ENCODE results near the gene TAF6. TPM values are rescaled to one million over a fixed set of nuclear protein-coding genes. Genes with fewer than 3 reads are reported as not detected.
"Not testable (repeated sequence)": the region's sequence is repeated elsewhere in the genome, so short reads cannot be mapped to it uniquely, and the experiment has no call there.

The TAF6 gene
- polyA plus RNA-seq, 4 donors = 12.2 to 33.5 (median 25.6) TPM

DNA sequence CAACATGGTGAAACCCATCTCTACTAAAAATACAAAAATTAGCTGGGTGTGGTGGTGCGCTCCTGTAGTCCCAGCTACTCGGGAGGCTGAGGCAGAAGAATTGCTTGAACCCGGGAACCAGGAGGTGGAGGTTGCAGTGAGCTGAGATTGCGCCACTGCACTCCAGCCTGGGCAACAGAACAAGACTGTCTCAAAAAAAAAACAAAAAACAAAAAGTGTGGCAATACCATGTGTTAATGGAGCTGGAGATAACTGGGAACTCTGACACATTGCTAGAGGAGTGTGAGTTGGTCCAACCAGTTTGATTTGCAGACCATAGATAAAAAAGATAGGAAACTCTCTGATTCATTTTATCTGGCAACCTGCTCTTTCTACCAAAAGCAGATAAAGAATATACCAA is 27.2 kb upstream of the TAF6 start:
- H3K4me3 ChIP-seq (ENCODE audit: low read depth in 1 of 3, low read length in 3 of 3); FAIRE-seq; DNase-seq; H3K27ac ChIP-seq (ENCODE audit: low read depth in 1 of 3, low read length in 2 of 3); H3K27me3 ChIP-seq (ENCODE audit: control insufficient read depth in 3 of 3, insufficient read depth in 3 of 3, low read length in 3 of 3); H3K36me3 ChIP-seq (ENCODE audit: control insufficient read depth in 3 of 3, insufficient read depth in 2 of 3, low read depth in 1 of 3, low read length in 3 of 3); H3K9me3 ChIP-seq (ENCODE audit: control insufficient read depth in 2 of 2, insufficient read depth in 1 of 2, low read depth in 1 of 2, low read length in 1 of 2): not testable (repeated sequence)
- 79 to 97% (median 88%) methylated on average over 4 of the region's 4 CpGs for WGBS, 3 donors
- H3K4me1 ChIP-seq (ENCODE audit: control insufficient read depth in 3 of 3, insufficient read depth in 2 of 3, low read depth in 1 of 3, low read length in 2 of 3) = peaks cover 0 to 11% (median 4%) of the 10 kb centered on the region in 3 donors

DNA sequence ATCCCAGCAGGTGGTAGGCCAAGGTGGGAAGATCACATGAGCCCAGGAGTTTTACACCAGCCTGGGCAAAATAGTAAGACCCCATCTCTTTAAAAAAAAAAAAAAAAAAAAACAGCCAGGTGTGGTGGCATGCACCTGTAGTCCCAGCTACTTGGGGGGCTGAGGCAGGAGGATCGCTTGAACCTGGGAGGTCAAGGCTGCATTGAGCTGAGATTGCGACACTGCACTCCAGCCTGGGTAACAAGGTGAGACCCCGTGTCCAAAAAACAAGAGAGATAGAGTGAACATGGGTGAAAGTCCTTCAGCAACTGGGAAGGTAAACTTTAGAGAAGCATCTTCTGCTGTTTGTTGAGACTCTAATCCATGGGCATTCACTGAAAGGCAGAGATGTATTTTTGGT is 23.3 kb upstream of the TAF6 start:
- peaks cover 0 to 7% (median 6%) of the 10 kb centered on the region in 3 donors for H3K4me1 ChIP-seq (ENCODE audit: control insufficient read depth in 3 of 3, insufficient read depth in 2 of 3, low read depth in 1 of 3, low read length in 2 of 3)
- H3K27ac ChIP-seq (ENCODE audit: low read depth in 1 of 3, low read length in 2 of 3) = no peak overlapping the region
- no peak for FAIRE-seq
- no peak for DNase-seq
- no peaks in the 10 kb centered on the region for H3K36me3 ChIP-seq (ENCODE audit: control insufficient read depth in 3 of 3, insufficient read depth in 2 of 3, low read depth in 1 of 3, low read length in 3 of 3)
- WGBS, 3 donors = 92 to 95% (median 94%) methylated on average over 3 of the region's 3 CpGs
- H3K27me3 ChIP-seq (ENCODE audit: control insufficient read depth in 3 of 3, insufficient read depth in 3 of 3, low read length in 3 of 3) = no peaks in the 10 kb centered on the region
- H3K9me3 ChIP-seq (ENCODE audit: control insufficient read depth in 2 of 2, insufficient read depth in 1 of 2, low read depth in 1 of 2, low read length in 1 of 2) = no peaks in the 10 kb centered on the region
- no peak overlapping the region for H3K4me3 ChIP-seq (ENCODE audit: low read depth in 1 of 3, low read length in 3 of 3)

DNA sequence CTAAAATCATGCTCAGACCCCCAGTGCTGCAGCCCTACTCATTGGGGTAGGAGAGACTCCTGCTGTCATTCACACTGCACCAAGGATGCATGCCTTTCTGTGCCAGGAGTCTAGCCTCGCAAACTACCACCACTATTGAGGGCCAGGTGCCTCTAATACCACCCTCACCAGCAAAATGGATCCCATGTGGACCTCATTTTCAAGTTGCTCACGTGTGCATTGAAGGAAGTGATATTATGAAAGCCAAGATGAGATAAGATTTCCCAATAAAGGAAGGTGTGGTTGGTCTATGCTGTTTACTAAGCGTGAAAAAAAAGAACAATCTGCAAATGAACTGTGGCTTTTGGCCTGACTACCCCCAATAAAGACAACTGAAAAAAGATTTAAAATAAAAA is 22.4 kb upstream of the TAF6 start:
- Histone ChIP-seq H3K27me3 (ENCODE audit: control insufficient read depth in 3 of 3, insufficient read depth in 3 of 3, low read length in 3 of 3) (no peaks in the 10 kb centered on the region), H3K4me3 (ENCODE audit: low read depth in 1 of 3, low read length in 3 of 3) (no peak overlapping the region), H3K4me1 (ENCODE audit: control insufficient read depth in 3 of 3, insufficient read depth in 2 of 3, low read depth in 1 of 3, low read length in 2 of 3) (peaks cover 0 to 7% (median 6%) of the 10 kb centered on the region in 3 donors), H3K36me3 (ENCODE audit: control insufficient read depth in 3 of 3, insufficient read depth in 2 of 3, low read depth in 1 of 3, low read length in 3 of 3) (no peaks in the 10 kb centered on the region), H3K27ac (ENCODE audit: low read depth in 1 of 3, low read length in 2 of 3) (peak overlapping the region in 2 of 3 donors; percentile 55 to 94), H3K9me3 (ENCODE audit: control insufficient read depth in 2 of 2, insufficient read depth in 1 of 2, low read depth in 1 of 2, low read length in 1 of 2) (no peaks in the 10 kb centered on the region)
- FAIRE-seq (no peak), DNase-seq (peak; percentile 69 to 79)
- WGBS, 3 donors = 14 to 36% (median 32%) methylated on average over 3 of the region's 3 CpGs

DNA sequence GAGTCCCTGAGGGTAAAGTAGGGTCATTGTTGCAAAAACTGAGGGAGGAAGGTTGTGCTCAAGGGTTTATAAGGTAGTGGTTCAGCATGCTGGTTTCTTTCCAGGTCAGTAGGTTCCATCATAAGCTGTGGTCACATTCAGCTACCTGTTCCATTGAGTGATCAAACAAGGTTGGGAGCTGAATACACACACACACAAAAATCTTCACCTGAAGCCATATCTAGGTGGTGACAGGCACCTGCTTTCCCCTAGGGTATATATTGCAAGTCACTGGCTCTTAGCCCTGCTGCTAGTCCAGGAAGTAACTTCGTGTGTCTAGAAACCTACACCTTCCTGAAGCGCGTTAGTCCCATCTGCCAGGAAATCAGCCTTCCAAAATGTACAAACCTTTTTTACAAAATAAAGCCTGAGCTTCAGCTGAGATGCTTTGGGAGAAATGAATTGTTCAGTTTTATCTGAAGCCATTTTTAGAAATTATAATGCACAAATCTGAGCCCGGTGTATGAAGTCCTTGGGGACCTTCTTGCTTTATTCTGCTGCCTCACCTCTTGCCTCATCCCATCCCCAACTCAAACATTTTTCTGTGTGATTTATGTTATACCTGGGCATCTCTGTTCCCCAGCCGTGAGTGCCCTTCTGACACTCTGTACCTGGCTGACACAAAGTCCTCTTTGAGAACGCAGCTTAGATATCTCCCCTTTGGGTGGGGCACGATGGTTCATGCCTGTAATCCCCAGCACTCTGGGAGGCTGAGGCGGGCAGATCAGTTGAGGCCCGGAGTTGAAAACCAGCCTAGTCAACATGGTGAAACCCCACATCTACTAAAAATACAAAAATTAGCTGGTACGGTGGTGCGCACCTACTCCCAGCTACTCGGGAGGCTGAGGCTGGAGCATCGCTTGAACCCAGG is 18.9 kb upstream of the TAF6 start:
- Histone ChIP-seq H3K4me1 (ENCODE audit: control insufficient read depth in 3 of 3, insufficient read depth in 2 of 3, low read depth in 1 of 3, low read length in 2 of 3) (peaks cover 0 to 7% (median 6%) of the 10 kb centered on the region in 3 donors), H3K4me3 (ENCODE audit: low read depth in 1 of 3, low read length in 3 of 3) (no peak overlapping the region), H3K27me3 (ENCODE audit: control insufficient read depth in 3 of 3, insufficient read depth in 3 of 3, low read length in 3 of 3) (no peaks in the 10 kb centered on the region), H3K27ac (ENCODE audit: low read depth in 1 of 3, low read length in 2 of 3) (no peak overlapping the region), H3K9me3 (ENCODE audit: control insufficient read depth in 2 of 2, insufficient read depth in 1 of 2, low read depth in 1 of 2, low read length in 1 of 2) (no peaks in the 10 kb centered on the region), H3K36me3 (ENCODE audit: control insufficient read depth in 3 of 3, insufficient read depth in 2 of 3, low read depth in 1 of 3, low read length in 3 of 3) (no peaks in the 10 kb centered on the region)
- 38 to 64% (median 56%) methylated on average over 13 of the region's 13 CpGs for WGBS, 3 donors
- DNase-seq (peak in 1 of 2 donors; percentile 69), FAIRE-seq (no peak)

DNA sequence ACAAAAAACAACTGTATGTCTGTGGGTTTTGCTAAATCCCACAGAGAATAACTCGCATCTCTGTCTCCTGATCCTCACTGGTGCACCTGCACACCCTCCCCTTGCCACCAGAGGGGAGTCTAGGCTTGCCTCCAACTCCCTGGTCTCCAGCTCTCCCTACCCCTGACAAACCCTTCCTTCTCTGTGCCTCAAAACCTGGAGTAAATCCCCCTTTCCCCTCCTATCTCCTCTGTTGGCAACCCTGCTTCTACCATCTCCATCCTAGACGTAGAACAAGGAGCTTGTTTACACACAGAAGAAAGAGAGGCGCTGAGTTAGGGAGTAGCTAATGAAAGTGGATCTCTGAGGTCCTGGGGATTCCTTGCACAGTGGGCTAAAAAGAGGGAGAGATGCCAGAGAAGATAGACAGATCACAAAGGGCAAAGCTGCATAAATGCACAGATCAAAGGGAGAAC is 13.6 kb upstream of the TAF6 start:
- FAIRE-seq (no peak), DNase-seq (peak; percentile 75 to 76)
- H3K27me3 ChIP-seq (ENCODE audit: control insufficient read depth in 3 of 3, insufficient read depth in 3 of 3, low read length in 3 of 3) = no peaks in the 10 kb centered on the region
- 9 to 19% (median 10%) methylated on average over 3 of the region's 3 CpGs for WGBS, 3 donors
- H3K4me1 ChIP-seq (ENCODE audit: control insufficient read depth in 3 of 3, insufficient read depth in 2 of 3, low read depth in 1 of 3, low read length in 2 of 3) = peaks cover 3 to 12% (median 5%) of the 10 kb centered on the region in 3 donors
- H3K36me3 ChIP-seq (ENCODE audit: control insufficient read depth in 3 of 3, insufficient read depth in 2 of 3, low read depth in 1 of 3, low read length in 3 of 3) = no peaks in the 10 kb centered on the region
- no peaks in the 10 kb centered on the region for H3K9me3 ChIP-seq (ENCODE audit: control insufficient read depth in 2 of 2, insufficient read depth in 1 of 2, low read depth in 1 of 2, low read length in 1 of 2)
- H3K27ac ChIP-seq (ENCODE audit: low read depth in 1 of 3, low read length in 2 of 3) = no peak overlapping the region
- no peak overlapping the region for H3K4me3 ChIP-seq (ENCODE audit: low read depth in 1 of 3, low read length in 3 of 3)

DNA sequence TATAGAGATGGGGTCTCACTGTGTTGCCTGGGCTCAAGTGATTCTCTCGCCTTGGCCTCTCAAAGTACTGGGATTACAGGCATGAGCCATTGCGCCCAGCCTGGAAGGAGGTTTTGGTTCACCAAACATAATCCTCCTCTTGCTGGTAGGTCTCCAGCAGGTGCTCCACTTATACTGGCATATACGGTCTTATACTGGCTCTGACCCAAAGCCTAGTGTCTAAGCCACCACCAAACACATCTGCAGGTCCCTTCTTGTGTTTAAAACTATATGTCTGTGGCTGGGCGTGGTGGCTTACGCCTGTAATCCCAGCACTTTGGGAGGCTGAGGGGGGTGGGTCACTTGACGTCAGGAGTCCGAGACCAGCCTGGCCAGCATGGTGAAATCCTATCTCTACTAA is 13.0 kb upstream of the TAF6 start:
- Histone ChIP-seq H3K9me3 (ENCODE audit: control insufficient read depth in 2 of 2, insufficient read depth in 1 of 2, low read depth in 1 of 2, low read length in 1 of 2) (no peaks in the 10 kb centered on the region), H3K27ac (ENCODE audit: low read depth in 1 of 3, low read length in 2 of 3) (no peak overlapping the region), H3K4me3 (ENCODE audit: low read depth in 1 of 3, low read length in 3 of 3) (no peak overlapping the region), H3K36me3 (ENCODE audit: control insufficient read depth in 3 of 3, insufficient read depth in 2 of 3, low read depth in 1 of 3, low read length in 3 of 3) (no peaks in the 10 kb centered on the region), H3K4me1 (ENCODE audit: control insufficient read depth in 3 of 3, insufficient read depth in 2 of 3, low read depth in 1 of 3, low read length in 2 of 3) (peaks cover 2 to 12% (median 5%) of the 10 kb centered on the region in 3 donors), H3K27me3 (ENCODE audit: control insufficient read depth in 3 of 3, insufficient read depth in 3 of 3, low read length in 3 of 3) (no peaks in the 10 kb centered on the region)
- FAIRE-seq = no peak
- DNase-seq = no peak
- WGBS, 3 donors = 44 to 63% (median 49%) methylated on average over 7 of the region's 7 CpGs

DNA sequence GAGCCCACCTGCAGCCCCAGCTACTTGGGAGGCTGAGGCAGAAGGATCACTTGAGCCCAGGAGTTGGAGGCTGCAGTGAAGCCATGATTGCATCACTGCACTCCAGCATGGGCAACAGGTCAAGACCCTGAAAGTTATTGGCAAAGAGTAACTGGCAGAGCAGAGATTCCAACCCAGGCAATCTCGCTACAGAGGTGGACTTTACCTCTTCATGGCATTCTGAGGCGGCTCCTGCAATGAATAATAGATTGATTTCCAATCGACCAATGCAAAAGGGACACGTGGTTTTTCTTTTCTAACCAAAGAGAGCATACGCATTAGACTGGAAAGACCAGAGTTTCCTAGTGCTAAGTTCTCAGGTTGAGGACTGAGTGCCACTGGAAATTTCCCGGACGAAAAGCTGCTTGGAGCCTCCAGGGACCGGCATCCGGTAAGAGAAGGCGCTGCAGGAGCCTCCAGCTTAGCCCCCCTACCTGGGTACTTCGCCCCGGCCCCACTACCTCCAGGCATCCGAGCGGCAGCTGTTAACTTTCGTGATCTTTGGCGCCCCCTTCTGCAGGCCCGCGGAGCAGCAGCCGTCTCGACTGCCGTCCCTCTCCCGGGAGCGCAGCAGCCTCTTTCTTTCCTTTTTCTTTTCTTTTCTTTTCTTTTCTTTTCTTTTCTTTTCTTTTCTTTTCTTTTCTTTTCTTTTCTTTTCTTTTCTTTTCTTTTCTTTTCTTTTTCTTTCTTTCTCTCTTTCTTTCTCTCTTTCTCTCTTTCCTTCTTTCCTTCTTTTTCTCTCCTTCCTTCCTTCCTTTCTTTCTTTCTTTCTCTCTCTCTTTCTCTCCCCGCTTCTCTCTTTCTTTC is 11.7 kb upstream of the TAF6 start:
- peaks cover 2 to 16% (median 5%) of the 10 kb centered on the region in 3 donors for H3K4me1 ChIP-seq (ENCODE audit: control insufficient read depth in 3 of 3, insufficient read depth in 2 of 3, low read depth in 1 of 3, low read length in 2 of 3)
- DNase-seq (peak; percentile 90 to 93), FAIRE-seq (no peak)
- 2 to 10% (median 6%) methylated on average over 24 of the region's 24 CpGs for WGBS, 3 donors
- H3K9me3 ChIP-seq (ENCODE audit: control insufficient read depth in 2 of 2, insufficient read depth in 1 of 2, low read depth in 1 of 2, low read length in 1 of 2) = no peaks in the 10 kb centered on the region
- H3K36me3 ChIP-seq (ENCODE audit: control insufficient read depth in 3 of 3, insufficient read depth in 2 of 3, low read depth in 1 of 3, low read length in 3 of 3) = no peaks in the 10 kb centered on the region
- no peaks in the 10 kb centered on the region for H3K27me3 ChIP-seq (ENCODE audit: control insufficient read depth in 3 of 3, insufficient read depth in 3 of 3, low read length in 3 of 3)
- peak overlapping the region; percentile 48 to 76 (median 75) for H3K27ac ChIP-seq (ENCODE audit: low read depth in 1 of 3, low read length in 2 of 3)
- peak overlapping the region in 2 of 3 donors; percentile 19 to 46 for H3K4me3 ChIP-seq (ENCODE audit: low read depth in 1 of 3, low read length in 3 of 3)

DNA sequence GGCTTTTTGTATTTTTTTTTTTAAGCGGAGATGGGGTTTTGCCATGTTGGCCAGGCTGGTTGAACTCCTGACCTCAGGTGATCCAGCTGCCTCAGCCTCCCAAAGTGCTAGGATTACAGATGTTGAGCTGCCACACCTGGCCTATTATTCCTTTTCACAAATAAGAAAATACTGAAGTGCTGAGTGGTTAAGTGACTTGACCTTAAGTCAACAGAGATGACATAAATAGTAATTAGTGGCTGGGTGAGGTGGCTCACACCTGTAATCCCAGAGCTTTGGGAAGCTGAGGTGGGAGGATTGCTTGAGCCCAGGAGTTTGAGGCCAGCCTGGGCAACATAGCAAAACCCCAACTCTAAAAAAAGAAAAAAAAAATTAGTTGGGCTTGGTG is 11.1 kb upstream of the TAF6 start:
- H3K27me3 ChIP-seq (ENCODE audit: control insufficient read depth in 3 of 3, insufficient read depth in 3 of 3, low read length in 3 of 3); H3K36me3 ChIP-seq (ENCODE audit: control insufficient read depth in 3 of 3, insufficient read depth in 2 of 3, low read depth in 1 of 3, low read length in 3 of 3); H3K4me3 ChIP-seq (ENCODE audit: low read depth in 1 of 3, low read length in 3 of 3); H3K9me3 ChIP-seq (ENCODE audit: control insufficient read depth in 2 of 2, insufficient read depth in 1 of 2, low read depth in 1 of 2, low read length in 1 of 2); FAIRE-seq: not testable (repeated sequence)
- H3K4me1 ChIP-seq (ENCODE audit: control insufficient read depth in 3 of 3, insufficient read depth in 2 of 3, low read depth in 1 of 3, low read length in 2 of 3) = peaks cover 2 to 22% (median 5%) of the 10 kb centered on the region in 3 donors
- H3K27ac ChIP-seq (ENCODE audit: low read depth in 1 of 3, low read length in 2 of 3) = peak overlapping the region; percentile 48 to 76 (median 75)
- DNase-seq = peak in 1 of 2 donors; percentile 37
- WGBS, 3 donors = 77 to 89% (median 89%) methylated on average over 1 of the region's 1 CpG

Data from small intestine (tissue), 7 donors.